ENCODE results near the gene ZBTB7C.

Gene ZBTB7C

GRCh38 chr18:48385596-48385995 lies 23.6 kb downstream of the ZBTB7C start:
- TF ChIP-seq POLR2AphosphoS5 (IDR thresholded peaks at IDR 0.05; ENCODE audit: low read depth, low read length), result no peak
- no peak for TF ChIP-seq SIN3A (IDR thresholded peaks at IDR 0.05; ENCODE audit: borderline replicate concordance, insufficient read depth, low read length)
- TF ChIP-seq REST (IDR thresholded peaks at IDR 0.05; ENCODE audit: insufficient read depth in 1 of 2, low read depth in 2 of 2, low read length in 2 of 2), result no peak
- TF ChIP-seq TAF1 (IDR thresholded peaks at IDR 0.05; ENCODE audit: borderline replicate concordance, insufficient read depth, low read length), result no peak
- no peak for TF ChIP-seq FOXP2 (optimal IDR thresholded peaks at IDR 0.05; ENCODE audit: borderline replicate concordance, extremely low read depth, extremely low read length, insufficient read depth)

GRCh38 chr18:48376934-48377333 lies 32.2 kb downstream of the ZBTB7C start:
- TF ChIP-seq TAF1 (IDR thresholded peaks at IDR 0.05; ENCODE audit: borderline replicate concordance, insufficient read depth, low read length), result no peak

GRCh38 chr18:48376406-48376805 lies 32.8 kb downstream of the ZBTB7C start:
- TF ChIP-seq TAF1 (IDR thresholded peaks at IDR 0.05; ENCODE audit: borderline replicate concordance, insufficient read depth, low read length) (no peak), SIN3A (IDR thresholded peaks at IDR 0.05; ENCODE audit: borderline replicate concordance, insufficient read depth, low read length) (no peak), FOXP2 (optimal IDR thresholded peaks at IDR 0.05; ENCODE audit: borderline replicate concordance, extremely low read depth, extremely low read length, insufficient read depth) (no peak), REST (IDR thresholded peaks at IDR 0.05; ENCODE audit: insufficient read depth in 1 of 2, low read depth in 2 of 2, low read length in 2 of 2) (no peak), POLR2AphosphoS5 (IDR thresholded peaks at IDR 0.05; ENCODE audit: low read depth, low read length) (no peak)

- TF ChIP-seq REST (IDR thresholded peaks at IDR 0.05; ENCODE audit: insufficient read depth in 1 of 2, low read depth in 2 of 2, low read length in 2 of 2) (no peak), POLR2AphosphoS5 (IDR thresholded peaks at IDR 0.05; ENCODE audit: low read depth, low read length) (no peak), SIN3A (IDR thresholded peaks at IDR 0.05; ENCODE audit: borderline replicate concordance, insufficient read depth, low read length) (no peak), FOXP2 (optimal IDR thresholded peaks at IDR 0.05; ENCODE audit: borderline replicate concordance, extremely low read depth, extremely low read length, insufficient read depth) (no peak), TAF1 (IDR thresholded peaks at IDR 0.05; ENCODE audit: borderline replicate concordance, insufficient read depth, low read length) (no peak)
Measured at GRCh38 chr18:48375150-48375800, 33.9 kb downstream of the ZBTB7C start.

GRCh38 chr18:48374423-48375149 lies 34.6 kb downstream of the ZBTB7C start:
- TF ChIP-seq TAF1 (IDR thresholded peaks at IDR 0.05; ENCODE audit: borderline replicate concordance, insufficient read depth, low read length) (no peak), REST (IDR thresholded peaks at IDR 0.05; ENCODE audit: insufficient read depth in 1 of 2, low read depth in 2 of 2, low read length in 2 of 2) (no peak), POLR2AphosphoS5 (IDR thresholded peaks at IDR 0.05; ENCODE audit: low read depth, low read length) (no peak), SIN3A (IDR thresholded peaks at IDR 0.05; ENCODE audit: borderline replicate concordance, insufficient read depth, low read length) (no peak), FOXP2 (optimal IDR thresholded peaks at IDR 0.05; ENCODE audit: borderline replicate concordance, extremely low read depth, extremely low read length, insufficient read depth) (no peak)
